Erythroblast (primary cell): ENCODE data around the gene FIP1L1.

Source experiments
- GATA1 ChIP-seq: IDR thresholded peaks from 2 replicates; pipeline ENCODE4 v1.6.1; 2011; ENCODE audit warnings: low read depth, mild to moderate bottlenecking, control low read depth, low read length, moderate library complexity
- POLR2A ChIP-seq: IDR thresholded peaks from 2 replicates; pipeline ENCODE4 v1.6.1; 2011; ENCODE audit warnings: mild to moderate bottlenecking, low read length

DNA sequence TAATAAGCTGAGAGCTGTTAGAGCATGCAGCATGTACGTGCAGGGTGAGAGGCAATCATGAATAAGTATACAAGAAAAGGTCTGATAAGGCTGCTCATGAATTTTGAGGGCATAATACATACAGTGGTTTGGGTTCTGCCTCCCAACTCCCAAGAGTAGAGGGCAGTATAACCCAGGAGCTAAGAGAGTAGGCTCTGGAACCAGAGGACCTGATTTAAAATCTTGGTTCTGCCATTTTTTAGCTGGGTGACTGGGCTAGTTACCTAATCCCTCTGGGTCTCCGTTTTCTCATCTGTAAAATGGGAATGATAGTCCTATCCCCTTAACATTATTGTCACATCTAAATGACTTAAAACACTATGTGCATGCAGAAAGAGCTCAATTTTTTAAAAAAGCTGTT, 128.5 kb downstream of the FIP1L1 start:
- TF ChIP-seq POLR2A (no peak), GATA1 (no peak)
